Dendritic cell treated with granulocyte-macrophage colony-stimulating factor and Interleukin-4, amounts not matched to agents 40 ng/mL and 50 ng/mL, for 4 days (primary cell): ENCODE data around the gene TMEM164.

Source experiments
- H3K27ac Mint-ChIP-seq: one replicate; pipeline ENCODE4 v1.8.0; 2022; ENCODE audit warnings: mild to moderate bottlenecking, mixed read lengths
- H3K27me3 Mint-ChIP-seq: one replicate; pipeline ENCODE4 v1.8.0; 2022; ENCODE audit warnings: mild to moderate bottlenecking, mixed read lengths
- H3K36me3 Mint-ChIP-seq: one replicate; pipeline ENCODE4 v1.8.0; 2022; ENCODE audit warnings: low read depth, mixed read lengths
- H3K4me1 Mint-ChIP-seq: one replicate; pipeline ENCODE4 v1.8.0; 2022; ENCODE audit warnings: low read depth, mixed read lengths
- H3K4me3 Mint-ChIP-seq: one replicate; pipeline ENCODE4 v1.8.0; 2022; ENCODE audit warnings: mild to moderate bottlenecking, moderate library complexity, mixed read lengths
- H3K9me3 Mint-ChIP-seq: one replicate; pipeline ENCODE4 v1.8.0; 2022; ENCODE audit warnings: mixed read lengths
- intact Hi-C: fragments of 100-400 bp; cut with micrococcal nuclease; formaldehyde crosslinking; loops from one replicate; pipeline ENCODE4 v1.15.0; 2022

The TMEM164 gene

DNA sequence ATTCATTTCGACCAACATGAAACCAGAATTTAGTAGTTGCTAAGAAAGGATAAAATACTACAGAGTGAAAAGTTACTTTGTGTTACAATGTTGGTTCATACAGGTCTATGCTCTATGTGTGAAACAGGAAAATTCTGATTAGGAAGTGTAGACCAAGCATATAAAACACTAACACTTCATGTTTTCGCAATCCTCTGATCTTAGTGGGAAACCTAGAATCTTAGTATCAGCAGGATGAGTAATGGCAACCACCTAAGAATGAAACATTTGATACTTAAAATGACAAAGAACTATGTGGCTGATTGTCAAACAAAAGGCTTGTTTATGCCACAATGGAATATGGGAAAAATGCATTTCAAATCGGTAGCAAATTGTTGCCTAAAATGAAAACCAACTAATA lies 198.9 kb downstream of the TMEM164 start:
- intact Hi-C loops: no loop called here
- H3K36me3 Mint-ChIP-seq: no peaks in the 10 kb centered on the region

DNA sequence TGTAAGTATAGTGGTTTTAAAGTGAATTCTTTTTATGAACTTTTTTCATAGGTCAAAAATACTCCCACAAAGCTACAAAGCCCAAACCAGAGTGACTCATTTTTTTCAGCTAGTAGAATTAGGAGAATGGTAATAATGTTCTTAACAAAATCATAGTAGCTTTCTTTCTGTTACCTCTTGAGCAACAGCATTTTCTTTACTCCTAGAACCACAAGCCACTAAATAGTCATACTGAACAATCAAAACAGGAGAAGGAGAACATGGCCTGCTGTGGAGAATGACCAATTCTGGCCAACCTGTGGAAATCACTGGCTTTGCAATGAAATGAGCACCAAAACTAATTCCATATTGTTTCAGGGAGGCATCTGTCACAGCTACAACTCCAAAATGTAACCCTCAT lies 202.1 kb downstream of the TMEM164 start:
- Mint-ChIP-seq H3K9me3 (no peaks in the 10 kb centered on the region), H3K36me3 (no peaks in the 10 kb centered on the region), H3K4me3 (no peak overlapping the region), H3K4me1 (no peaks in the 10 kb centered on the region), H3K27ac (no peak overlapping the region), H3K27me3 (no peaks in the 10 kb centered on the region)
- intact Hi-C loops: no loop called here

More for the DNA sequence above, 198.9 kb downstream of the TMEM164 start:
- Mint-ChIP-seq H3K27me3 (no peaks in the 10 kb centered on the region), H3K9me3 (no peaks in the 10 kb centered on the region), H3K4me1 (no peaks in the 10 kb centered on the region), H3K27ac (no peak overlapping the region), H3K4me3 (no peak overlapping the region)

DNA sequence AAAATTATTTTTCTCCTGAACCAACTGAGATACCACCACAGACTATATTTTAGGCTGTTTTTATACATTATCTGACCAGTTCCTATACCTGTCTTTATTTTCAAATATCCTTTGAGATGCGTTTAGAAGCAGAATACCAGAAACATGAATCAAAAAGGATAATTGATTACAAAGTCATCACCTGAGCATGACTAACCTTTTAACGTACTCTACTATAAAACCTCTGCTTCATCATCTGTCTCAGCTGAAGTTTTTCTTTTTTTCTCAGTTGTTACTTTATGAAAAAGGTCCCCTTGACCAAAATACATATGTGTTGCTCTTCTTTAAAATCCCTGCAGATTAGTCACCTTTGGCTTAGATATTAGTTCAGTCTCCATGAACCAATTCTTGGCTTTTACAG lies 205.2 kb downstream of the TMEM164 start:
- Mint-ChIP-seq H3K4me1 (no peaks in the 10 kb centered on the region), H3K27me3 (no peaks in the 10 kb centered on the region), H3K9me3 (no peaks in the 10 kb centered on the region), H3K4me3 (no peak overlapping the region), H3K36me3 (no peaks in the 10 kb centered on the region), H3K27ac (no peak overlapping the region)
- intact Hi-C loops: no loop called here

DNA sequence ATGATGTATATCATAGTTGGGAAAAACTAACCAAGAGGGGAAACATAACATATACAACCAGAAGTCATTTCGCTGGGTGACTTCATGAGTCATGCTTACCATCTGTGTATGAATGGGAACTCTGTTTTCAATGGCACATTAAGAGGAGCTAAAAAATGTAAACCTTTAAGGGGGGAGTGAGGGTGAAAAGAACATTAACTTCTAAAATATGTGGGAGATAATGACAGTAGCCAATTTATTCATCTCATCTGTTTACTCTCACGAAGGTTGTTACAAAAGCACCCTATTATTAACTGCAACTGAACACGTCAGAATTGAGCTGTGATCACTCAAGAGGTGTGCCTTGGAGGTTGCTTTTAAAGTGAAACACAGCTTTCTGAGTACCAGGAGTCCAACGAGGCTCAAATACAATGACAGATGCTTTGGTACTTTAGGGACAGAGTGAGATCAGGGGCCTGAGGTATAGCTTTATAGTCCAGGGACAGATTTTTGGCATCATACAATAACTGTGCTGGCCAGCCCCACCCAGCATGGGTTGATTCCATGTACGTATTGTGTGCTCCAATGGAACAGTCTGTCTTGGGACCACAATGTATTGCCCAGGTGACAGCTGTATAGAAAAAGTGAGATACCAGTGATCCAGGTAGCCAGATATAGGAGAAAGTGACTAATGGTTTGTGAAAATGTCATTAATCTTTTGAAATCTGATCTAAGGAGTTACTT lies 207.7 kb downstream of the TMEM164 start:
- no peaks in the 10 kb centered on the region for H3K36me3 Mint-ChIP-seq
- H3K27me3 Mint-ChIP-seq: no peaks in the 10 kb centered on the region
- H3K4me3 Mint-ChIP-seq: no peak overlapping the region
- intact Hi-C loops: loop anchor here (10.0 kb wide), 1 partner anchor 54 kb away; no protein-coding TSS in a partner anchor
- no peaks in the 10 kb centered on the region for H3K9me3 Mint-ChIP-seq
- no peaks in the 10 kb centered on the region for H3K4me1 Mint-ChIP-seq
- no peak overlapping the region for H3K27ac Mint-ChIP-seq

DNA sequence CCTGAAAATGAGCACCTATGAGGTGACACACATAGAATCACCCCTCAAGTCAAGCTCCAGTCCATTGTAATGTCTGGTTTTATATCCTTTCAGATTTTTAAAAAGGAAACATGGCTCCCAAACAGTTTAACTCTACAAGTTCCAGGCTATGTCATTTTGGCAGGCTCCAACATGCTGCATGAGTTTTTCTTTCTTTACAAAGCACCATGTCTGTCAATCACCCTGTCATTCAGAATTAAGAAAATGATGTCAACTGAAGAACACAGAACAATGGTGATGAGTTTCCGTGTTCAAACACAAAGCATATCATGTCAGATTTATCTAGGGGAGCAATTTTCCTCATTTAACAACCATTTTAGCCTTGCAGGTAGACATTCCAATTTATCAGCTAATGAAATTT lies 208.4 kb downstream of the TMEM164 start:
- no peaks in the 10 kb centered on the region for H3K4me1 Mint-ChIP-seq
- H3K36me3 Mint-ChIP-seq: no peaks in the 10 kb centered on the region
- no peak overlapping the region for H3K27ac Mint-ChIP-seq
- H3K4me3 Mint-ChIP-seq: no peak overlapping the region
- H3K9me3 Mint-ChIP-seq: no peaks in the 10 kb centered on the region
- intact Hi-C loops: loop anchor here (10.0 kb wide), 1 partner anchor 53 kb away; no protein-coding TSS in a partner anchor
- H3K27me3 Mint-ChIP-seq: no peaks in the 10 kb centered on the region

DNA sequence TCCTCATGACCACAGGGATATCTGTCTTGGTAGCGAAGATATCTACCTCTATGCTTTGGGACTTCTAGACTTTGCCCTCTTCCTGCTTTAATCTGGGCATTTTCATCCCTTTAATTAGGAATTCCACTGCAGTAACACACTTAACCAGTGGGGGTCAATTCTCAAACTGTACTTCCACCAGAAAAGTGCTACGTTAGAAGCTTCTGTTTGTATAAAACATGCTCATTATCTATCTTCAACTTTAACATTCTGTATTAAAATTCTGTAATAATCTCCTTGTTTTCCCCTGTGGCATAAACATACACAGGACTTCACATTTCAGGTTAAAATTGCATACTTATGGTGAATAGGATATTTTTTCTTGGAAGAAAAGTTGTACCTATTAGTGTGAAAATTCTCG lies 209.4 kb downstream of the TMEM164 start:
- Mint-ChIP-seq H3K4me3 (no peak overlapping the region), H3K27me3 (no peaks in the 10 kb centered on the region)
- intact Hi-C loops: loop anchor here (10.0 kb wide), 1 partner anchor 53 kb away; no protein-coding TSS in a partner anchor

DNA sequence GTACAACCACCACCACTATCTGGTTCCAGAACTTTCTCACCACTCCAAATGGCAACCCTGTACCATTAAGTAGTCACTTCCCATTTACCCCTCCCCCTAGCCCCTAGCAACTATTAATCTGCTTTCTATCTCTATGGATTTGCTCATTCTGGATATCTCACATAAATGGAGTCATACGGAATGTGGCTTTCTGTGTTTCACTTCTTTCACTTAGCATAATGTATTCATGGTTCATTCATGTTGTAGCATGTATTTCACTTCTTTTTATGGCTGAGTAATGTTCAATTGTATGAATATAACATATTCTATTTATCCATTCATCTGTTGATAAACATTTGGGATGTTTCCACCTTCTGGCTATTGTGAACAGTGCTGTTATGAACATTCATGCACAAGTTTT lies 210.3 kb downstream of the TMEM164 start:
- Mint-ChIP-seq H3K27ac (no peak overlapping the region), H3K9me3 (no peaks in the 10 kb centered on the region), H3K27me3 (no peaks in the 10 kb centered on the region), H3K36me3 (no peaks in the 10 kb centered on the region), H3K4me3 (no peak overlapping the region), H3K4me1 (peaks cover 5% of the 10 kb centered on the region)
- intact Hi-C loops: loop anchor here (10.0 kb wide), 1 partner anchor 52 kb away; no protein-coding TSS in a partner anchor

More for the DNA sequence above, 209.4 kb downstream of the TMEM164 start:
- no peaks in the 10 kb centered on the region for H3K9me3 Mint-ChIP-seq
- H3K36me3 Mint-ChIP-seq: no peaks in the 10 kb centered on the region
- H3K27ac Mint-ChIP-seq: no peak overlapping the region
- H3K4me1 Mint-ChIP-seq: peaks cover 2% of the 10 kb centered on the region

DNA sequence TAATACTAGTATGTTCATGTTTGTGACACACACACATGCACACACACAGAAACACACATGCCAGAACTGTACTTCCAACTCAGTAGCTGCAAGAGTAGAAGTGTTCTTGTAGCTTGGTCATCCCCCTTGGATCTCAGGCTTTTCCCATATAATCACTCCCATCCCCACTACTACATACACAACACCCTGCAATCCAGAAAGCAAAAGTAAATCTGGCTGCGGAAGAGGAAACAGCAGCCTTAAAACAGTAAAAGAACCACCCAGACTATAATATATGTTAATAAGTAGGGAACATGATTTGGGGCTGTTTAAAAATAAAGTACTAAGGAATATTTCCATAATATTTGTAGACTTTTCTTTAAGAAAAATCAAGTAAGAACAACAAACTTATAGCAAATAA lies 211.8 kb downstream of the TMEM164 start:
- intact Hi-C loops: loop anchor here (10.0 kb wide), 1 partner anchor 50 kb away; no protein-coding TSS in a partner anchor
- Mint-ChIP-seq H3K27ac (no peak overlapping the region), H3K9me3 (no peaks in the 10 kb centered on the region), H3K27me3 (no peaks in the 10 kb centered on the region), H3K4me3 (no peak overlapping the region), H3K4me1 (peaks cover 5% of the 10 kb centered on the region), H3K36me3 (no peaks in the 10 kb centered on the region)

DNA sequence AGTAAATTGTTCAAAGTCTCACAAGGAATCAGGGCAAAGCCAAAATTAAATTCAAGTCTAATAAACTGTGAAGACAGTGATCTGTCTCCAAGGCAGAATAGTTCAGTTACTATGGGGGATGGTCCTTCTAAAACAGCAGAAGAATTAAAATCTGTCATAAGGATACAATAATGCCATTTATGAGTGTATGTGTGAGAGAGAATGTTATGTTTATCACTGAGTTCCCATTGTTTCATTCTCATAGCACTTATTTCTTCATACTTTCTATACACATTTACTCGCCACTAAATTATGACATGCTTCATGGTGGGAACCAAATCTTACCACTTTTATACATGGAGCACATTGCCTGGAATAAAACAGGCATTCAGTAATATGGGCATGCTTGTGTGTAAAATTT lies 212.5 kb downstream of the TMEM164 start:
- Mint-ChIP-seq H3K9me3 (no peaks in the 10 kb centered on the region), H3K4me1 (peaks cover 5% of the 10 kb centered on the region), H3K27me3 (no peaks in the 10 kb centered on the region), H3K27ac (no peak overlapping the region), H3K4me3 (no peak overlapping the region), H3K36me3 (no peaks in the 10 kb centered on the region)
- intact Hi-C loops: loop anchor here (10.0 kb wide), 1 partner anchor 49 kb away; no protein-coding TSS in a partner anchor

DNA sequence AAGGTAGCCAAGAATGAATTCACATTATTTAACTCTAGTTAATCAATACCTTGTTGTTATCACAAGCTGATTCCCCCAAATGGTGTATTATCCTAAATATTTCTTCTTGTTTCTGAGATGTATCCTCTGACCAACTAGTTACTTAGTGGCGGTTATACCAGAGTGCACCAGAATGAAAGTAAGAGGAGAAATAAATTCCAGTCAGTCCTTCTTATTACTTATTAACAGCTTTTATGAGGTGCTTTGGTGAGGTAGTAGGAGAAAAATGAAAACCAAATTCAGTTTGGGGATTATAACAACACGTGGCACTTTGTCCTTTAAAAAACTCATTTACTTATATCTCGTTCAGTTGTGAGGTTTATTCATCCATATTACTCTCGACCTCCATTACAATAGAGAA lies 213.1 kb downstream of the TMEM164 start:
- H3K9me3 Mint-ChIP-seq: no peaks in the 10 kb centered on the region
- no peaks in the 10 kb centered on the region for H3K27me3 Mint-ChIP-seq
- peaks cover 5% of the 10 kb centered on the region for H3K4me1 Mint-ChIP-seq
- intact Hi-C loops: loop anchor here (10.0 kb wide), 1 partner anchor 49 kb away; no protein-coding TSS in a partner anchor
- H3K4me3 Mint-ChIP-seq: no peak overlapping the region
- no peaks in the 10 kb centered on the region for H3K36me3 Mint-ChIP-seq
- no peak overlapping the region for H3K27ac Mint-ChIP-seq

DNA sequence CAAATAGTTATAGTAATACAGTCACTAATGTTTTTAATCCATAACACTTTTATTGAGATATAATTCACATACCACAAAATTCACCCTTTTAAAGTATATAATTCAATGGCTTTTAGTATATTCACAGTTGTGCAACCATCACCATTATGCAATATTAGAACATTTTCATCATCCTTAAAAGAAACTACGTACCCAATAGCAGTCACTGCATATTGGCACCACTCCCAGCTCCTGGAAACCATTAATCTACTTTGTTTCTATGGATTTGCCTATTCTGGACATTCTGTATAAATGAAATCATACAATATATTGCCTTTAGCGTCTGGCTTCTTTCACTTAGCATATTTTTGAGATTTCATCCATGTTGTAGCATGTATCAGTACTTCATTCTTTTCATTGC lies 215.7 kb downstream of the TMEM164 start:
- Mint-ChIP-seq H3K27me3 (no peaks in the 10 kb centered on the region), H3K4me1 (peaks cover 10% of the 10 kb centered on the region), H3K4me3 (no peak overlapping the region), H3K27ac (no peak overlapping the region), H3K36me3 (no peaks in the 10 kb centered on the region), H3K9me3 (no peaks in the 10 kb centered on the region)
- intact Hi-C loops: loop anchor here (10.0 kb wide), 1 partner anchor 46 kb away; no protein-coding TSS in a partner anchor

DNA sequence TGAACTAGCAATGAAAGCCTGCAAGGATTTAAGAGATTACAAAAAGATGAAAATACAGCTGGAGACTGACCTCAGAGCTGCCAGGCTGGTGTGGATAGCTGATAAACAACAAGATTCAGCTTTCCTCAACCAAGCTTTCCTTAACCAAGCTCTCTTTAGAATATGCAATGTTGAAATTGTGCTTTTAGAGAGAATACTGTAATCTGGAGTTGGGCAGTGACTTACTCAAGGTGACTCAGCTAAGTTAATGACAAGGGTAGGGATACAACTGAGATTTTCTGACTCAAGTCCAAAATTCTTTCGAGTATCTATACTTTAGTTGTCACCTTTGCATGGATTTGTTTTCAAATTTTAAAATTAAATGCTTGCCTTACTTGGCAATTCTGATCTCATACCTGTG lies 217.0 kb downstream of the TMEM164 start:
- intact Hi-C loops: loop anchor here (10.0 kb wide), 1 partner anchor 45 kb away; no protein-coding TSS in a partner anchor
- no peaks in the 10 kb centered on the region for H3K36me3 Mint-ChIP-seq
- H3K9me3 Mint-ChIP-seq: no peaks in the 10 kb centered on the region
- no peak overlapping the region for H3K27ac Mint-ChIP-seq
- H3K27me3 Mint-ChIP-seq: no peaks in the 10 kb centered on the region
- peaks cover 10% of the 10 kb centered on the region for H3K4me1 Mint-ChIP-seq
- H3K4me3 Mint-ChIP-seq: no peak overlapping the region

DNA sequence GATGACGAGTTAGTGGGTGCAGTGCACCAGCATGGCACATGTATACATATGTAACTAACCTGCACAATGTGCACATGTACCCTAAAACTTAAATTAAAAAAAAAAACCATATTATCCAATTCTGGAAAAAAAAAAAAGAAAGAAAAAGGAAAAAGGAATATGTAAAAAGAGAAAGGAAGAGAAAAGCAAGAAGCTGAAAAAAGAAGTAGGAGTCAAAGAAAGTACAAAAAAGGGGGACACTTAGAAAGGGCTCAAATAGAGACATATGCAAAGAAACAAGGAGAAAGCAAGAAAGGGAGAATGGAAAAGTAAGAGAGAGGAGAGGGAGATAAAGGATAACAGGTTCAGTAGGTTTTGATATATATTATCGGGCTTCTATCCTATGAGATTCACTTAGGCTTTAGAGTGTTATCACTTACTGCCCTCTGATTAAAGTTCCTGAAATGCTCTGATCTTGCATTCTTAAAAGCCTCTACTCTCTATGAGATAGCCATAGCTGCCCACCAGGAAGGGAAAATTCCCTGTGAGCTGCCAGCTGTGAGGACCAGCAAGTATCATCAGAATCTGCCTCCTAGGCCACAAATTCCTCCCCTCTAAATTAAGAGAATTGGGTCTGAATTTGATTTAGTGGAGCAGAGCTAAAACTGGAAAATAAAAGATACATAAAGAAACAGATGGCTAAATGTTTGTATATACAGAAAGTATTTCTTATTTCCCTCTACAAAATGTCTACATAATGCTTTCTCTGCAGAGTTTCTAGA lies 219.8 kb downstream of the TMEM164 start:
- Mint-ChIP-seq H3K9me3 (no peaks in the 10 kb centered on the region), H3K36me3 (no peaks in the 10 kb centered on the region), H3K27me3 (no peaks in the 10 kb centered on the region), H3K4me3 (no peak overlapping the region), H3K4me1 (peaks cover 5% of the 10 kb centered on the region), H3K27ac (no peak overlapping the region)
- intact Hi-C loops: no loop called here

DNA sequence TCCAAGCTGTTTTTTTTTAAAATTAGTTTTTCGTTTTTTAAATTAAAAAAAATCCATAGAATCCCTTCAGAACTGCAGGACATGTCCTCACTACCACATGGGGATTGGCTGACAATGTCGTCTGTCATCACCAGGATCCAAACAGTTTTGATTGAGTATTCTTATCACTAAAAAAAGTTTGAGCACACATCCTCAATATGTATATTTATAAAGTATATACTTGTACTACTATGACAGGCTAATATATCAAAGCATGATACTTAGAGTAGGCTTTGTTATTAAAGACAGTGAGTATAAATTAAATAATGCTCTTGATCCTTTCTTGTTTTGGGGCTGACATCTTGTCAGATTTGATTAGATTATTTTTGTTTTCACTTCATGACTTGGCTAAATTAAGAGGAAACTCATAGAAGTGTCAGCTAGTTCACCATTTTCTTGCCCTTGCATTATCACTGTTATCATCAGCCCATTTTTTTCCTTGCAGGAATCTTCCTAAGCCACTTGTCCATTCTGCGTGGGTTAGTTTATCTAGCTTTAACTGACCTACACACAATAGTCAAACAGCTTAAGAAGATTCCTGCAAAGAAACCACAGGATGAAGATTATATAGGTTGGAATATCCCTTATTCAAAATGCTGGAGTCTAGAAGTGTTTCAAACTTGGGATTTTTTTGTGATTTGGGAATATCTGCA lies 222.2 kb downstream of the TMEM164 start:
- Mint-ChIP-seq H3K4me3 (no peak overlapping the region), H3K27me3 (no peaks in the 10 kb centered on the region), H3K9me3 (no peaks in the 10 kb centered on the region), H3K4me1 (peaks cover 5% of the 10 kb centered on the region), H3K27ac (no peak overlapping the region), H3K36me3 (no peaks in the 10 kb centered on the region)
- intact Hi-C loops: no loop called here
